Measurements from ENCODE around the gene HBD. TPM values are rescaled to one million over a fixed set of nuclear protein-coding genes. Genes with fewer than 3 reads are reported as not detected.
"Not testable (repeated sequence)": the region's sequence is repeated elsewhere in the genome, so short reads cannot be mapped to it uniquely, and the experiment has no call there.

HBD gene
- not detected in 2 replicates for total RNA-seq (2014; rRNA removed; shearing (Covaris generic))

GRCh38 chr11:5234381-5234834, at the start of gene HBD:
HBD (minus strand) TSS chr11:5234483; CDS start chr11:5234433, 50 bp downstream.
- DNase-seq (ENCODE audit: low read depth): no peak

GRCh38 chr11:5283882-5284281, 49.6 kb upstream of the HBD start:
- DNase-seq (ENCODE audit: low read depth): no peak

DNA sequence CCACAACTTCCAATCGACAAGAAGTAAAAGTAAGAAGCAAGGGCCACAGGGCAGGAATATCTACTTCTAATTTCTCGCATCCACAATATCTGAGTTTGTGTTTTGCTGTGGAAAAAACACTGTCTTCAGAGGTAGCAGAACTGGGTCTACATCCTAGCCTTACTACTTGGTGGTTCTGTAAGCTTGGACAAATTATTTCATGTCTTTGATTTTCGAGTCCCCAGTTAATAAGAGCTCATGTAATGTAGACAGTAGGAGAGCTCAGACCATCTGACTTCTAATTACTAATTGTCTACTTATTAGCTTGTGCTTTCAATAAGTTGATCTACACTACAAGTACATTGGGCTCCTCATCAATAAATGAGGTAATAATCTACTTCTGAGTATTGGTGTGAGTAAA, 48.8 kb upstream of the HBD start:
- DNase-seq (ENCODE audit: low read depth): no peak

GRCh38 chr11:5282628-5283027, 48.3 kb upstream of the HBD start:
- no peak for DNase-seq (ENCODE audit: low read depth)

- no peak for DNase-seq (ENCODE audit: low read depth)
These were observed 47.3 kb upstream of the HBD start for GRCh38 chr11:5281596-5281995.

GRCh38 chr11:5280582-5281102, 46.4 kb upstream of the HBD start:
- DNase-seq (ENCODE audit: low read depth): peak; percentile 93

DNA sequence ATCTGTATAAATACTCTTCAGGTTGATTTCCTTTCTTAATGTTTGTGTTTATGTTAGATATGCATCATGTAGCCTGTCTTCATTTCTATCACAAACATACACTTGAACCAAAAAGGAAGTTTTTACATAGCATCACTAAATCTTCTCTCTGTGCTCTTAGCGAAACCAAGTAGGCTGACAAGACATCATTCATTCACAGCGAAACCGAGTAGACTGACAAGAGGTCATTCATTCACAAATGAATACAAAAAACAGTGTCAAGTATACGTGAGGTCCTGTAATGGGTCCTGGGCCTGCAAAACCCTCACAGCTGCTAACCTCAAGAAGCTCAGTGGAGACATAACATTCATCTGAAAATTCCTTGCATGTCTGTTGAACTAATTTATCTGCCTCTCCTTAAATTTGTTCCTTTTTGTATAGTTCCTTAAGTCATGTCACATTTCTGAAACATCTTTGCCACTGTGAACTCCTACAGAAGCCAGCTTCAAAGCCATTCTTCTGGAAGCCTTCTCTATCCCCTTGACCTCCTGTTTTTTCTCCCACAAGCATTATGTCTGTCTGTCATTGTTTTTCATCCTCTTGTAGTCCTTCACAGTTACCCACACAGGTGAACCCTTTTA, 45.3 kb upstream of the HBD start:
- DNase-seq (ENCODE audit: low read depth): no peak

- no peak for DNase-seq (ENCODE audit: low read depth)
These were observed 43.6 kb upstream of the HBD start for GRCh38 chr11:5277807-5278382.

GRCh38 chr11:5276697-5277096, 42.4 kb upstream of the HBD start:
- no peak for DNase-seq (ENCODE audit: low read depth)

GRCh38 chr11:5275369-5276110, 41.3 kb upstream of the HBD start:
- DNase-seq (ENCODE audit: low read depth): no peak

- no peak for DNase-seq (ENCODE audit: low read depth)
These were observed 40.1 kb upstream of the HBD start for GRCh38 chr11:5274395-5274794.

GRCh38 chr11:5272395-5273017, 38.2 kb upstream of the HBD start:
- DNase-seq (ENCODE audit: low read depth): no peak

- no peak for DNase-seq (ENCODE audit: low read depth)
These were observed 35.4 kb upstream of the HBD start, which contains the start of gene HBE1 for GRCh38 chr11:5269715-5270147. HBE1 (minus strand) TSS chr11:5269945; CDS start chr11:5269890, 55 bp downstream.

GRCh38 chr11:5267033-5267563, 32.8 kb upstream of the HBD start:
- no peak for DNase-seq (ENCODE audit: low read depth)

GRCh38 chr11:5266609-5267008, 32.3 kb upstream of the HBD start:
- DNase-seq (ENCODE audit: low read depth): no peak

- DNase-seq (ENCODE audit: low read depth): no peak
These were observed 31.5 kb upstream of the HBD start for GRCh38 chr11:5265832-5266231.

DNA sequence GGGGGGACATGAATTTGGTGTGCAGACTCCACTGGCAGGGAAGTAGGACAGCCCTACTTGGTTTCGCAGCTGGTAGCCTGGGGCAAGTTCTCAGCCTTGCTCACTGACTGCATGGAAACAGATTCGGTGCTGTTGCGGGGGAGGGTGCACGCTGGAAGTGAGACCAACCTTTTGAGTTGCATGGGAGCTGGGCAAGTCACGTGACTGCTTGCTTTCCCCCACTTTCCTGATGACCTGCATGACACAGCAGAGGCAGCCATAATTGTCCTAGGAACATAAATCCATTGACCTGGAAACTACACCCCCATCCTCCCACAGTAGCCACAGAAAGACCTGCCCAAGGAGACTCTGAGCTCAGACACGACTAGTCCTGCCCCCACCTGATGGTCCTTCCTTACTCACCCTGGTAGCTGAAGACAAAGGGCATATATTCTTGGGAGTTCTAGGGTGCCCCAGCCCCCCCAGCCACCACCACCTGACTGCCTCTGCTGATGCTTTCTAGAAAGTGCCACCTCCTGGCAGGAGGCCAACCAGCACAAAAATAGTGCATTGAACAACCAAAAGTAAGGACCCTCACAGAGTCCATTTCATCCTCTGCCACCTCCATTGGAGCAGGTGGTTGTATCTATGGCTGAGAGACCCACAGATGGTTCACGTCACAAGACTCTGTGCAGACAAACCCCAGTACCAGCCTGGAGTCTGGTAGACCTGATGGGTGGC, 24.4 kb upstream of the HBD start:
- no peak for DNase-seq (ENCODE audit: low read depth)

GRCh38 chr11:5257296-5257695, 23.0 kb upstream of the HBD start:
- DNase-seq (ENCODE audit: low read depth): no peak

DNA sequence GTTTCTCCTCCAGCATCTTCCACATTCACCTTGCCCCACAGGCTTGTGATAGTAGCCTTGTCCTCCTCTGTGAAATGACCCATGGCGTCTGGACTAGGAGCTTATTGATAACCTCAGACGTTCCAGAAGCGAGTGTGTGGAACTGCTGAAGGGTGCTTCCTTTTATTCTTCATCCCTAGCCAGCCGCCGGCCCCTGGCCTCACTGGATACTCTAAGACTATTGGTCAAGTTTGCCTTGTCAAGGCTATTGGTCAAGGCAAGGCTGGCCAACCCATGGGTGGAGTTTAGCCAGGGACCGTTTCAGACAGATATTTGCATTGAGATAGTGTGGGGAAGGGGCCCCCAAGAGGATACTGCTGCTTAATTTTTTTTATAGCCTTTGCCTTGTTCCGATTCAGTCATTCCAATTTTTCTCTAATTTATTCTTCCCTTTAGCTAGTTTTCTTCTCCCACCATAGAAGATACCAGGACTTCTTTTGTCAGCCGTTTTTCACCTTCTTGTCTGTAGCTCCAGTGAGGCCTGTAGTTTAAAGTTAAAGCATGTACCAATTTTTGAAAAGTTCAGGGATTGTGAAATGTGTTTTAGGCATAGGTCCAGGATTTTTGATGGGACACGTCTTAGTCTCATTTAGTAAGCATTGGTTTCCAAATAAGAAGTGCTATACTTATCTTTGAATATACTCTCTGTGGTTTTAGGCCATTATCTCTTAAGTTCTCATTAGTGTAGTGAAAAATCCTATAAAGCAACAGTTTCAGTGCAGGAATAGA, 20.5 kb upstream of the HBD start, which contains the start of gene HBG2:
Gene HBG2 (minus strand): TSS at position 136 of the 768 bp plus-strand sequence. CDS start 53 bp downstream, at position 83.
- DNase-seq (ENCODE audit: low read depth): not testable (repeated sequence)

DNA sequence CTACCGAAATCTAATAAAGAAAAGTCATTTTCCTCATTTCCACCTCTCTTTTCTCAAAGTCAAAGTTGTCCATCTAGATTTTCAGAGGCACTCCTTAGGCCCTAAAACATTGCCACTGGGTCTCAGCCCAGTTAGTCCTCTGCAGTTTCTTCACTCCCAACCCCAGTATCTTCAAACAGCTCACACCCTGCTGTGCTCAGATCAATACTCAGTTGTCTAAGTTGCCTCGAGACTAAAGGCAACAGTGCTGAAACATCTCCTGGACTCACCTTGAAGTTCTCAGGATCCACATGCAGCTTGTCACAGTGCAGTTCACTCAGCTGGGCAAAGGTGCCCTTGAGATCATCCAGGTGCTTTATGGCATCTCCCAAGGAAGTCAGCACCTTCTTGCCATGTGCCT, 19.7 kb upstream of the HBD start:
- DNase-seq (ENCODE audit: low read depth): not testable (repeated sequence)

Measured in Daoy (cell line).